Gastroesophageal sphincter (tissue), 3 donors: ENCODE data around the gene CDYL.

Experiments used
- EP300 ChIP-seq: sonication (generic); formaldehyde crosslinking; IDR thresholded peaks from one replicate; pipeline ENCODE4 v1.6.1; 2017; ENCODE audit warnings: antibody characterized with exemption, mild to moderate bottlenecking
- POLR2A ChIP-seq, 2 donors: fragments of 450-650 bp; IDR thresholded peaks; one replicate each; pipeline ENCODE4 v1.6.1; 2017; ENCODE audit warnings: antibody characterized with exemption in 2 of 2, mild to moderate bottlenecking in 2 of 2, moderate library complexity in 1 of 2
- POLR2AphosphoS5 ChIP-seq: sonication (generic); formaldehyde crosslinking; IDR thresholded peaks from one replicate; pipeline ENCODE4 v1.6.1; 2017; ENCODE audit warnings: antibody characterized with exemption
- TF ChIP-seq, protein P1 (sequence below), 4 experiments: fragments of 200-600 bp in 2 of 4; fragments of 450-650 bp in 2 of 4; sonication (generic) in 1 of 4; IDR thresholded peaks; one replicate each; pipeline ENCODE4 v1.5.1; 2017 to 2019; ENCODE audit warnings: antibody characterized with exemption in 4 of 4, mild to moderate bottlenecking in 2 of 4, moderate library complexity in 2 of 4

GRCh38 chr6:4781967-4782575 is 5.9 kb downstream of the CDYL start:
- TF ChIP-seq, protein P1, sequence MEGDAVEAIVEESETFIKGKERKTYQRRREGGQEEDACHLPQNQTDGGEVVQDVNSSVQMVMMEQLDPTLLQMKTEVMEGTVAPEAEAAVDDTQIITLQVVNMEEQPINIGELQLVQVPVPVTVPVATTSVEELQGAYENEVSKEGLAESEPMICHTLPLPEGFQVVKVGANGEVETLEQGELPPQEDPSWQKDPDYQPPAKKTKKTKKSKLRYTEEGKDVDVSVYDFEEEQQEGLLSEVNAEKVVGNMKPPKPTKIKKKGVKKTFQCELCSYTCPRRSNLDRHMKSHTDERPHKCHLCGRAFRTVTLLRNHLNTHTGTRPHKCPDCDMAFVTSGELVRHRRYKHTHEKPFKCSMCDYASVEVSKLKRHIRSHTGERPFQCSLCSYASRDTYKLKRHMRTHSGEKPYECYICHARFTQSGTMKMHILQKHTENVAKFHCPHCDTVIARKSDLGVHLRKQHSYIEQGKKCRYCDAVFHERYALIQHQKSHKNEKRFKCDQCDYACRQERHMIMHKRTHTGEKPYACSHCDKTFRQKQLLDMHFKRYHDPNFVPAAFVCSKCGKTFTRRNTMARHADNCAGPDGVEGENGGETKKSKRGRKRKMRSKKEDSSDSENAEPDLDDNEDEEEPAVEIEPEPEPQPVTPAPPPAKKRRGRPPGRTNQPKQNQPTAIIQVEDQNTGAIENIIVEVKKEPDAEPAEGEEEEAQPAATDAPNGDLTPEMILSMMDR (IDR thresholded peaks at IDR 0.05), result no peak
- TF ChIP-seq POLR2A (IDR thresholded peaks at IDR 0.05) (no peak), POLR2AphosphoS5 (no peak), EP300 (no peak)
